8988T (cell line): ENCODE measurements around the gene GNB3.
"Not testable (repeated sequence)": the region's sequence is repeated elsewhere in the genome, so short reads cannot be mapped to it uniquely, and the experiment has no call there.

Source experiments
- DNase-seq: peaks from one replicate; pipeline ENCODE4 v3.0.0; 2011

GNB3 gene

DNA sequence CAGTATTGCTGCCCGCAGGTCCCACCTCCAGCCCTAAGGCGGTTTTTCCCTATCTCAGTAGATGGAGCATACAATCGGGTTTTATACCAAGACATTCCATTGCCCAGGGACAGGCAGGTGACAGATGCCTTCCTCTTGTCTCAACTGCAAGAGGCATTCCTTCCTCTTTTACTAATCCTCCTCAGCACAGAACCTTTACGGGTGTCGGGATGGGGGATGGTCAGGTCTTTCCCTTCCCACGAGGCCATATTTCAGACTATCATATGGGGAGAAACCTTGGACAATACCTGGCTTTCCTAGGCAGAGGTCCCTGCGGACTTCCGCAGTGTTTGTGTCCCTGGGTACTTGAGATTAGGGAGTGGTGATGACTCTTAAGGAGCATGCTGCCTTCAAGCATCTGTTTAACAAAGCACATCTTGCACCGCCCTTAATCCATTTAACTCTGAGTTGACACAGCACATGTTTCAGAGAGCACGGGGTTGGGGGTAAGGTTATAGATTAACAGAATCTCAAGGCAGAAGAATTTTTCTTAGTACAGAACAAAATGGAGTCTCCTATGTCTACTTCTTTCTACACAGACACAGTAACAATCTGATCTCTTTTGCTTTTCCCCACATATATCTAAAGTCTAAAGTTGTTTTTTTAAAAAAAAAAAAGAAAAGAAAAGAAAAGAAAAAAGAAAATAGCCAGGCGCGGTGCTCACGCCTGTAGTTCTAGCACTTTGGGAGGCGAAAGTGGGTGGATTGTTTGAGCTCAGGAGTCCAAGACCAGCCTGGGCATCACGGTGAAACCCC, 45.7 kb downstream of the GNB3 start:
- not testable (repeated sequence) for DNase-seq

DNA sequence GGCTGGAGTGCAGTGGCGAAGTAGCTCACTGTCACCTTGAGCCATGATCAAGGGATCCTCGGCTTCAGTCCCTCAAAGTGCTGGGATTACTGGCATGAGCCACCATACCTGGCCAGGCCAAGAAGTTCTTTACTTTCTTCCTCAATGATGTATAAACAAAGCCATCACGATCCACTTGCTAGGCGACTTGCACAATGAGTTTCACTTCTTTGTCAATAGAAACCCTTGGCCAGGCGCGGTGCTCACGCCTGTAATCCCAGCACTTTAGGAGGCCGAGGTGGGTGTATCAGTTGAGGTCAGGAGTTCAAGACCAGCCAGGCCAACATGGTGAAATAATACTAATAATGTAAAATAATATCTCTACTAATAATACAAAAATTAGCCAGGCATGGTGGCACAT, 46.7 kb downstream of the GNB3 start:
- DNase-seq = no peak

DNA sequence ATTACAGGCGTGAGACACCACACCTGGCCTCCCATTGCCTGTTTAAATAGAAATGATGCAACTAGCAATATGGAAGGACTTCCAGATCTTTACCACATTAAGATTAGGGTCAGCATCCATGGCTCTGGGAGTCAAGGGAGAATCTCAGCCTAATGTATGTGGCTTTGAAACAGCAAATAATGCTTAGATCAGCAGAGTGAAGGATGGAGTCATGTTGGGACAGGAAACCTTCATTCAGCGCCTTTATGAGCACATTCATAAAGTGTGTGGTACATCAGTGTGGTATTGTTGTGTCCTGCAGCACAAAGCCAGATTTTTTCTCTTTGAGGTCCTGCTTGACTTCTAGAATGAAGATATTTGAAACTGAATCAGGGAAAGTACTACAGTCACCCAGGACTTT, 47.6 kb downstream of the GNB3 start:
- no peak for DNase-seq

DNA sequence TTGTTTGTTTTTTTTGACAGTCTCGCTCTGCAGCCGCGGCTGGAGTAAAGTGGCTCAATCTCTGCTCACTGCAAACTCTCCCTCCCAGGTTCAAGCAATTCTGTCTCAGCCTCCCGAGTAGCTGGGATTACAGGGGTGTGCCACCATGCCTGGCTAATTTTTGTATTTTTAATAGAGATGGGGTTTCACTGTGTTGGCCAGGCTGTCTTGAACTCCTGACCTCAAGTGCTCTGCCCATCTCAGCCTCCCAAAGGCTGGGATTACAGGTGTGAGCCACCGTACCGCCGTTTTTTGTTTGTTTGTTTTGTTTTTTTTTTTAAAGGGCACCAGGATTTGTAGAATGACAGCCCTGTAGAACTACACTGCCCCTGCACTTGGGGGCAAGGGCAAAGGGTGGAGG, 48.1 kb downstream of the GNB3 start:
- not testable (repeated sequence) for DNase-seq

DNA sequence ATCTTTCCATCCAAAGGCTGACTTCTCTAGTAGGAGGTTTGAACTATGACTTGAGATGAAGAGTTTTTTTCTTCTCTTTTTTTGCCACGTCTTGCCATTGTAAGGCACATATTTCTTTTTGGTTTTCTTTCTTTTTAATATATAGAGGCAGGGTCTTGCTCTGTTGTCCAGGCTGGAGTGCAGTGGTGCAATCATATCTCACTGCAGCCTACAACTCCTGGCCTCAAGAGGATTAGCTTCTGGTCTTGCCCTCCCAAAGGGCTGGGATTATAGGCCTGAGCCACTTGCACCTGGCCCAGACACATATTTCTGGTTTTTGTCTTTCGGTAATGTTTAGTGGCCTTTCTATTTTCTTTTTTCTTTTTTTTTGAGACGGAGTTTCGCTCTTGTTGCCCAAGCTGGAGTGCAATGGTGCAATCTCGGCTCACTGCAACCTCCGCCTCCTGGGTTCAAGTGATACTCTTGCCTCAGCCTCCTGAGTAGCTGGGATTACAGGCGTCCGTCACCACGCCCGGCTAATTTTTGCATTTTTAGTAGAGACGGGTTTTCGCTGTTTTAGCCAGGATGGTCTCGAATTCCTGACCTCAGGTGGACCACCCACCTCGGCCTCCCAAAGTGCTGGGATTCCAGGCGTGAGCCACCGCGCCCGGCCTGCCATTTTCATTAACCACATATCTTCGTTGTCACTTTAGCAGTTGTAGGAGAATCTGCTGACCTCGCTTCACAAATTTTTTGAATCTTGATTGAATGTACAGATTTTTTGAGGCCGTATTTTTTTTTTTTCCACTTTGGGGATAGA, 49.2 kb downstream of the GNB3 start:
- not testable (repeated sequence) for DNase-seq

DNA sequence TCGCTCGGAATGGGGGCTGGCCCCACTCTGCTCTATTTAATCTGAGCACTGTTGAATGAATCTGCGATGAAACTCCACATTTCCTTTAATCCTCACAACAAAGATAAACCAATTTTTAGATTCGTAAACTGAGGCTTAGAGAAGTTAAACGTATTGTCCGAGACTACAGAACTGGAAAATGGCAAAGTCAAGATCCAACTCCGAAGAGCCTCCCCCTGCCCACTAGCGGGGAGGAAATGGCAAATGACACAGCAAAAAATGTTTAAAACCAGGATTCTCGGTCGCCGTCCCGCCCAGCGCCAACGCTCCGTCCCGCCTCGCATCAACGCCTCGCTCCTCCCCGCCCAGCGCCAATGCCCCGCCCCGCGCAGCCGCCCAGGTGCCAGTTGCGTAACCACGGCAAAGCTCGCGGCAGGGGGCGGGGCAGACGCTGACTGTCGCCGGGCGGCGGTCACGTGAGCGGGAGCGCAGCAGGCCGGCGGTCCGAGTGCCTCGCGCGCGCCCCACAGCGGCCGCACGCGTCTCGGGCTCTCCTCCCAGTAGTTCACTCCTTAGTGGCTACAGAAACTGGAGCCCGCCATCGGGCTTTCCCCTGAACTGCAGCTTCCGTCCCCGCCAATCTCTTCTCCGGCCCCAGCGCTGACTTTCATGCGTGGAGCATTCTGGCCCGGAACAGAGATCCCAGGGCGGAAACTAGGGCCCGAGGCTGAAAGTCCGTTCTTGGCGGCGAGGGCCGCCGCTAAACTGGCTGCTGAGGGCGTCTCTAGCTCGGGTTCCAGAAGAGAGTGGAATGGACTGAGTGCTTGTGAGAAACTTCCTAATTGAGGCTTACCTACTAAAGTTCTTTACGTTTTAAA, 50.3 kb downstream of the GNB3 start:
- peak; percentile 74 for DNase-seq

DNA sequence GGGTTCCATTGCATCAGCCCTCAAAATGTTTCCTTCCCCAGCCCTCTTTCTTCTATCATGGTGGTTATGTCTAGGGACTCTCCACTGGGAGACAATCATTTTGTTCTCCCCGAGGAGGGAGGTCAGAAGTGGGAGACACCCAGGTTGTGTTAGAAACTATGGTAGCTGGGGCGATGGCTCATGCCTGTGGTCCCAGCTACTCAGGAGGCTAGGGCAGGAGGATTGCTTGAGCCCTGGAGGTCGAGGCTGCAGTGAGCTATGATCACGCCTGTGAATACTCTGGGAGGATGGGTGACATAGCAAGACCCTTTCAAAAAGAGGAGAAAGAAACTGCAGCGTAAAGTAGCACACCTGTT, 50.9 kb downstream of the GNB3 start:
- no peak for DNase-seq

DNA sequence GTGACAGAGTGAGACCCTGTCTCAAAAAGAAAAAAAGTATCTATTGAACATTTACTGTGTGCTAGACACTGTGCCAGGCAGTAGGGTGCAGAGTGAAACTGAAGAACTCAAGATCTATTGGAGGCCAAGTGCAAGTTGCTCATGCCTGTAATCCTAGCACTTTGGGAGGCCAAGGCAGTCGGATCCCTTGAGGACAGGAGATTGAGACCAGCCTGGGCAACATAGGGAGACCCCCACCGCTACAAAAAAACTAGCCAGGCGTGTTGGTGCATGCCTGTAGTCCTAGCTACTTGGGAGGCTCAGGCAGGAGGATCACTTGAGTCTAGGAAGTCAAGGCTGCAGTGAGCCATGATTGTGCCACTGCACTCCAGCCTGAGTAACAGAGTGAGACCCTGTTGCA, 52.0 kb downstream of the GNB3 start:
- not testable (repeated sequence) for DNase-seq

DNA sequence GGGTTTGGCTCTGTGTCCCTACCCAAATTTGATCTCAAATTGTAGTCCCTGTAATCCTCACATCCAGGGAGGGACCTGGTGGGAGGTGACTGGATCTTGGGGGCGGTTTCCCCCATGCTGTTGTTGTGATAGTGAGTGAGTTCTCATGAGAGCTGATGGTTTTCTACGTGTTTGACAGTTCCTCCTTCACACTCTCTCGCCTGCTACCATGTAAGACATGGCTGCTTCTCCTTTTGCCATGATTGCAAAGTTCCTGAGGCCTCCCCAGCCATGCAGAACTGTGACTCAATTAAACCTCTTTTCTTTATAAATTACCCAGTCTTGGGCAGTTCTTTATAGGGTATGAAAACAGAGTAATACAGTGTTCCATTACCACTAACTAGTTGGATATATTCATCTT, 53.6 kb downstream of the GNB3 start:
- no peak for DNase-seq
